CD4-positive, alpha-beta T cell treated with Interferon alpha-2 for 1 hour (primary cell): ENCODE data around the gene SPECC1L.

Experiments
- DNase-seq, 2 donors: peaks; one replicate each; pipeline ENCODE4 v3.0.0-alpha.2; 2020 to 2022

SPECC1L gene

DNA sequence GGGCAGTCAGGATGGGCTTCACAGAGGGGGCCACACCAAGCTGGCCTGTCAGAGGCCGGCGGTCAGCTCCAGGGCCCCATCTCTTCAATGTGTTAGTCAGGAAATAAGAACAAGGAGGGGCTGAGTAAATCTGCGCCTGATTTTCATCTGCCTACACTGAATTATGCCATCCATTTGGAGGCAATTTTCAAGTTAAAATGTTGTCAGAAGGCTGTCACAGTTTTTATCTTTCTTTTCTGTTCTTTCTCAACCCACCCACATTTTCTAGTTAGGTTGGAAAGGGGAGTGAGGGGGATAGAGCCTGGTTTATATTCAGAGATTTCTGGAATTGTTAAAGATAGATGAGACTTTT, 175.6 kb downstream of the SPECC1L start:
- DNase-seq: no peak

GRCh38 chr22:24450610-24451009, 180.0 kb downstream of the SPECC1L start:
- no peak for DNase-seq

- no peak for DNase-seq
Observed at GRCh38 chr22:24451162-24451561, 180.5 kb downstream of the SPECC1L start.

- DNase-seq: no peak
Observed at GRCh38 chr22:24453853-24454252, 183.2 kb downstream of the SPECC1L start.

DNA sequence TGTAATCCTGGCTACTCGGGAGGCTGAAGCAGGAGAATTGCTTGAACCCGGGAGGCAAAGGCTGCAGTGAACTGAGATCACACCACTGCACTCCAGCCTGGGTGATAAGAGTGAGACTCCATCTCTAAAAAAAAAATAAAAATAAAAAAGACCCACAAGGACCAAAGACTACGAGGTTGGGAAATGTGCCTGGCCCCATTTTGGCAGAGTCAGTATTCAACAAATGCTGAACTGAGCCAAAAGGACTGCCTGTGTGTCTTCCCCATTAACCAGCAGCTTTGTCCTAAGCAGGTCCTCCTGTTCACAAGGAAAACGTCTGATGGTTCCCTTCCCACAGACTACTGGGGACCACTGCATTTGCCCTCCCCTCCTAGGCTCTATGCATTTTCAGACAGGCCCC, 184.4 kb downstream of the SPECC1L start:
- no peak for DNase-seq

GRCh38 chr22:24455751-24456426, 185.3 kb downstream of the SPECC1L start:
- no peak for DNase-seq

GRCh38 chr22:24457894-24458420, 187.3 kb downstream of the SPECC1L start:
- DNase-seq: no peak

DNA sequence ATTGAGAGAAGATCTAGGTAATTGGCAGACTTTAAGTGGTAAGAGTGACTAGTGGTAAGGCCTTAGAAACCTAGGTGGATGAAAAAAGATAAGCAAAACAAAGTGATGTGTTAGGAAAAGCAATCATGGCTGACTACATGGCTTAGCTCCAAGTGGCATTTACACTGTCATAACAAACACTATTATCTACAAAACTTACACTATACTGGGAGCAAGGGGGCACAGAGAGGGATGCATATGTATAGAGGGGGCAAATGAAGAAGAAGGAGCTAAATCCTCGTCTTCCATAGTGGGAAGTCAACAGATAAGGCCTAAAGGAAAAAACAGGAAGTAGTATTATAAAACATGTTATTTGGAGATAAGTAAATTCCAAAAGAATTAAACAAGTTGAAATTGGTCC, 189.3 kb downstream of the SPECC1L start:
- DNase-seq: no peak

GRCh38 chr22:24460418-24461089, 189.9 kb downstream of the SPECC1L start:
- no peak for DNase-seq

- DNase-seq: no peak
Observed at GRCh38 chr22:24463071-24463760, 192.6 kb downstream of the SPECC1L start.

- DNase-seq: no peak
Observed at GRCh38 chr22:24465566-24465965, 194.9 kb downstream of the SPECC1L start.

DNA sequence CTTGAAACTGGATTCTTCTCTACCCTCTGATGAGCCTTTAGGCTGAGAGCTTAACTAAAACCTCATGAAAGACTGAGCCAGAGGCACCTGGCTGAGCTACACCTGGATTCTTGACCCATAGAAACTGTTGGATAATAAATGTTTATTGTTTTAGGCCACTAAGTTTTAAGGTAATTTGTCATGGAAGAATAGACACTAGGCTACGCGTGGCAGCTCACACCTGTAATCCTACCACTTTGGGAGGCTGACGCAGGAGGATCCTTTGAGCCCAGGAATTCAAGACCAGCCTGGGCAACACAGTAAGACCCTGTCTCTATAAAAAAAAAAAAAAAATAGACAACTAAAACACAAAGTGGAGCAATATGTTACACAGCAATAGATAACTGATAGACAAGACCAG, 195.3 kb downstream of the SPECC1L start:
- DNase-seq: no peak

- no peak for DNase-seq
Observed at GRCh38 chr22:24466716-24467328, 196.2 kb downstream of the SPECC1L start.

DNA sequence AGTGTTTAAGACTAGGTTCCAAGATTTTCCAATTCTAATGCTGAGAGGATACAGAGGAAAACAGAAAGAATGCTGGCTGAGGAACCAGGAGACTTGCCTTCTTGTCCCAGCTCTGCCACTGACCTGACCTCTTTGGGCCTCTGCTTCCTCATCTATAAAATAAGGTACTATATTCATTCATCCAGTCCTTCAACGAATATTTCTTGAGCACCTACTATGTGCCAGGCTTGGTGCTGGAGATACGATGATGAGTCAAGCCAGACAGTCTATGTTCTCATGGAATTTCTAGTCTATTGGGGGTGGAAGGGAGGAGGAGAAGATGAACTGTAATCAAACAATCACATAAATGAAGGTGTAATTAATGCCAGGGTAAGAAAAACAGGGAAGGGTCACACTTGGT, 196.7 kb downstream of the SPECC1L start:
- no peak for DNase-seq
